HG03025 (cell line): ENCODE results near the gene SF3B2.
"Not testable (repeated sequence)": the region's sequence is repeated elsewhere in the genome, so short reads cannot be mapped to it uniquely, and the experiment has no call there.

Experiments used
- ATAC-seq: cut with Tn5 transposase; IDR thresholded peaks from one replicate; pipeline ENCODE4 v1.9.1; 2021; ENCODE audit warnings: mild to moderate bottlenecking, moderate library complexity; ENCODE audit not compliant: unreplicated experiment, low FRiP score

SF3B2 gene

DNA sequence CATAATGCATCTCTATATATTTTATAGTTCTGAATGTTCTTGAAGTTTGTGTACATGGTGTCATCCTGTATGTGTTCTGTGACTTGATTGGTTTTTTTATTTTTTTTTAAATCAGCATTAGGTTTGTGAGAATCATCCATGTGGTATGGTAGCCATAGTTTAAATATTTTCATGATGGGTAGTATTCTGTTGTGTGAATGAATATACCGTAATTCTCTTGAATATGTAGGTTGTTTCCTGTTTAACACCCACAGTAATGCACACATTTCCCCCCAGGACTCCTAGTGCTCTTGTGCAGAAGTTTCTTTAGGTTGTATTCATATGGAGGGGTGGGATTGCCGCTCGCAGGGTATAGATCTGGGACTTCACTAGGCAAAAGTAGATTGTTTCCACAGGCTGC lies 19.9 kb downstream of the SF3B2 start:
- ATAC-seq: no peak

DNA sequence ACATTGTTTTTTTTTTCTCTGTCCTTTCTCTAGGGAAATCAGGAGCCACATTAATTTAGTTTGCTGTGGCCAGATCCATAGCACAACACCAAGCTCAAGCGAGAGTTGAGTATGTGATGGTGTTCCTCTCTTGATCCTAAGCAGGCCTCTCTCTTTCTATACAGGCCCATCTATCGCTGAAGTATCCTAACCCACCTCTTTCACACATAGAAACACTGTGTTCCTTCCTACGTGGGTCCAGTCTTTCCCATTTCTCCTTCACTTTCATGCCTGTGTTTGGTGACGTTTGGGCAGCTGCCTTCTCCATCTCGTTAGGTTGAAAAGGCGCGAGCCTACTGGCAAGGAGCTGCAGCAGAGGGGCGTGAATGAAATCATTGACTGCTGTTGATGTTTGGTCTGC lies 20.4 kb downstream of the SF3B2 start:
- no peak for ATAC-seq

DNA sequence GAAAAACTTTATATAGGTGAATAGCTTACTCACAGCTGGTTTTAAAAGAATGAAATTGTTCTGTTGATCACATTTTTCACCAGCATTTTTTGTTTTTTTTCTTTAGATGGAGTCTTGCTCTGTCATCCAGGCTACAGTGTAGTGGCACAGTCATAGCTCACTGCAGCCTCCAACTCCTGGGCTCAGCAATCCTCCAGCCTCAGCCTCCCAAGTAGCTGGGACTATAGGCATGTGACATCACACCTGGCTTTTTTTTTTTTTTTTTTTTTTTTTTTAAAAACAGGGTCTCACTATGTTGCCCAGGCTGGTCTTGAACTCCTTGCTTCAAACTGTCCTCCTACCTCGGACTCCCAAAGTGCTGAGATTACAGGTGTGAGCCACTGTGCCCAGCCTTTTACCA lies 21.5 kb downstream of the SF3B2 start:
- no peak for ATAC-seq

DNA sequence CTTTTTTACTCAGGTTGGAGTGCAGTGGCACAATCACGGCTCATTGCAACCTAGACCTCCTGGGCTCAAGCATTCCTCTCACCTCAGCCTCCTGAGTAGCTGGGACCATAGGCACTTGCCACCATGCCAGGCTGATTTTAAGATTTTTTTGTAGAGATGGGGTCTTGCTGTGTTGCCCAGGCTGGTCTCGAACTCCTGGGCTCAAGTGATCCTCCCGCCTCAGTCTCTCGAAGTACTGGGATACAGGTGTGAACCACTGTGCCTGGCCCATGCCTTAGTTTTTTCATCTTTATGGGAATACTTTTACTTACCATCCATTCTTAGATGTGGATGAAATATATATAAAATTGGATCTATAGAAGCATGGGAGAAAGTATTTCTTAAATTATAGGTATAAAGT lies 23.1 kb downstream of the SF3B2 start:
- ATAC-seq: no peak

DNA sequence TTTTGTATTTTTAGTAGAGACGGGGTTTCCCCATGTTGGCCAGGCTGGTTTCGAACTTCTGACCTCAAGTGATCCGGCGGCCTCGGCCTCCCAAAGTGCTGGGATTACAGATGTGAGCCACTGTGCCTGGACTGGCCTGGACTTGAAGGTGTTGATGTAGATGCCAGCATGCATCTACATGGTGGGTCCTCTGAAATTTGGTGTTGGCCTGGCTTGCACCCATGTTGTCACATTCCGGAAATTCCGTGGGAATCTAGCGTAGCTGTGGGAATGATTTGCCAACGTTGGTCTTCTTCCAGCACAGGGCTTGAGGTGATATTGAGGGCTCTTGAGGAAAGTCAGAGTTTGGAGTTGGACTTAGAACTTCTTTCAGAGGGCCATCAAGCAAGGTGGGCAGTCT lies 24.4 kb downstream of the SF3B2 start:
- no peak for ATAC-seq

DNA sequence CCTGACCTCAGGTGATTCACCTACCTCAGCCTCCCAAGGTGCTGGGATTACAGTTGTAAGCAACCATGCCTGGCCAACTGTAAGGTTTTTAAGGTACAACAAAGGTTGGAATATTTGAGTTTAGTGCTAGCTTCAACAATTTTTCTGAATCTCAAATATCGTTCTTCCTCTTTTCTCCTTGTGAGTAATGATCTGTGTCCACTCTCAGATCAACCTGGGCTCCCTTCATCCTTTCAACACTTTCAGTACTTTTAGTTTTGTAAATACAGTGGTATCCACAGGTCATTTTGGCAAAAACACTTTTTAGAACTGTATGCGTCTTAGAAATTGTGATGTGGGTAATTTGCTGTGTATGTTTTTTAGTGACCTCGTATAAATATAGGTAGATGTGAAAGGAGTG lies 25.8 kb downstream of the SF3B2 start:
- no peak for ATAC-seq

DNA sequence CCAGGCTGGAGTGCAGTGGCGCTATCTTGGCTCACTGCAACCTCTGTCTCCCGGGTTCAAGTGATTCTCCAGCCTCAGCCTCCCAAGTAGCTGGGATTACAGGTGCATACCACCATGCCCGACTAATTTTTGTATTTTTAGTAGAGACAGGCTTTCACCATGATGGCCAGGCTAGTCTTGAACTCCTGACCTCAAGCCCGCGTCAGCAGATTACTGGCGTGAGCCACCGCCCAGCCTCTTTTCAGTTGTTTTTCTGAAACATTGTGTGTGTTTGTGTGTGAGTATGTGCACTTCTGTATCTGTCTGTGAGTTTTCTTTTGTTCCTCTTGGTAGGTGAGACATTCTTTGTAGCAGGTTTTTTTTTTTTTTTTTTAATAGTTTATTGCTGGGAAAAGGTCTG lies 26.8 kb downstream of the SF3B2 start:
- ATAC-seq: not testable (repeated sequence)

DNA sequence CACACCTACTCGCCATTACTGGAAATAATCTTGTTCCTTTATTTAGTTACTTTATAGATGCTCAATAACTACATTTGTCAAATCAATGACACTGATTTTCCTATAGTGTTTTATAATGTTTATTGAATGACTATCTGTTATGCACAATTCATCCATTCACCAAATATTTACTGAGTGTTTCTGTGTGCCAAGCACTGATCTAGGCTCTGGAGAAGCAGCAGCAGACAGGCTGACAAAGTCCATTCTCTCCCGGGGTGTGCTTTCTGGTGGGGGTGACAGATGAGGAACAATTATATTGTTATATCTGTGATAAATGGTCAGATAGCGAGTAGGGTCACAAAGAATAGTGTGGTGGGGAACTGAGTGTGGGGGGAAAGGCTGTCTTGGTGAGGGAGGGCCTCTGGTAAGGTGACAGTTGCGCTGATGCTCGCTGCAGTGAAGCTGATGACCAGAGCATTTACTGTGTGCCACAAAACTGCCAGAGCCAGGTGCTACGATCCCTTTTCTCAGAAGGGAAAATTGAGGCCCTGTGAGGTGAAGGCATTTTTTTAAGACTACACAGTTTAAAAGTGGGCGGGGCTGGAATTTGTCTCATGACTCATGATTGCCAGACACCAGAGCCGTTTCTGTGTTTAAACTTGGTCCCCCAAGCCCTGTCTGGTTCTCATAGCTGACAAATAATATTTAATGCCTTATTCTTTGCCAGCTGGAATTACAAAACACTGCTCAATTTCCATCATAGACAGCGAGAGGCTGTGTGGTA lies 28.1 kb downstream of the SF3B2 start:
- no peak for ATAC-seq

DNA sequence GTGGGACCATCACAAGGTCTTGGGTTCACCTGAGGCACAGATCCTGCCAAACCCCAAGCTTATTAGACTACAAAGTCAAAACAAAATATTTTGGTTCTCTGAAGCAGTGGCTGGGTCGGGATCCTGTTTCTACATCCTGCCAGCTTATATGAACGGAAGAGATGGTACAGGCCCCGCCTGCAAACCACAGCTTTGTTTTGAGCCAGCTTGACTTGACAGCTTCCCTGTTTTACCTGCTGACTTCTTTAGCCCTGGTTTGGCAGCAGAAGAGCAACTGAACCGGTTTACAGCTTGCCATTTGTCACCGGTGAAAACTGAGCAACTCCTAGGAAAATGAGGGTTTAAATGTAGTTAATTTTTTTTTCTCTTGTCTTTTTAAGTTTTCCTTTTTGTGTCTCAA lies 29.3 kb downstream of the SF3B2 start:
- ATAC-seq: no peak

DNA sequence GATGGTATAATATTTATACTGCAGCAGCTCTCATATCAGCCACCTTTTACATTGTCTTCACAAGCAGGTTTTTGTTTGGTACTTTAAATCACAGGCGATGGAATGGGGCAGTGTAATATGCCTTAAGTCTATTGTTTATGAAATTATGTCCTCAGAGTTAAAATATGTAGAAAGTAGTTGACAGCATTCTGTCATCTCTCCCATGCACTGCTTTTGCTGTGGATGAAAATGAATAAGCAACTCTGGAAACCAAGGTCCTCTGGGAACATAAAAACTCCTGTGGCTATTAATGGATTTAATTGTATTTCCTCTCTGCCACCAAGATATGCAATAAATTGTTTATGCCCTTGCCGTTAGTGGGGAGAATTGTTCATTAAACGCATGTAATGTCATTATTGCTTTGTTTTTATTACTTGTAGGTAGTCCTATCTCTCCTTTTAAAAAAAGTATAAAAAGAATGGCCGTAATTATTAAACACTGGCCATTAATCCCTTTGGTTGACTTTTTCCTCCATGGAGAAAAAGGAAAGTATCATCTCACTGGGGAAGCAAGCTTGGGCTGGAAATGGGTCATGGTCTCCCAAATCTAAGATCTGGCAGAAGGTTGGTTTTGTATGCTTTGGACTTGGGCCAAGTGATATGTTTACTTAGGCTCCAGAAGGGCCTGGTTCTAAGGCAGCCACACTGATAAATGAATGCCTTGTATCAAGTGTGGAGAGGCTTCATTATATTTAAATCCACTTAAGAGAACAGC lies 31.0 kb downstream of the SF3B2 start:
- ATAC-seq: no peak

DNA sequence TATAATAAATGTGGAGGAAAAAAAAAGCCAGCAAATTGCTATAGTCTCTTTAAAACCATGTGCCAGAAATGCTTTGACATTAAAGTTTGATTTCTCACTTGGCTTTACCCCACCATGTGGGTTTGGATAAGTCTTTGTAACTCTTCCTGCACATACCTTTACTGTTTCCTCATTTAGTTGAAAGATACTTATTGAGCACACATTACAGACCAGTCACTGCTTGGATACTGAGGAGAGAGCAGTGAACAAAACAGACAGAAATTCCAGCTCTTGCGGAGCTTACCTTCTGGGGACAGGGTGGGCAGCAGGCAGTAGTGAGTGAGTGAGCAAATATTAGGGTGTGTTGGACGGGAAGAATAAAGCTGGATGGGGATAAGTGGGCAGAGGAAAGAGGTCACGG lies 31.6 kb downstream of the SF3B2 start:
- no peak for ATAC-seq

DNA sequence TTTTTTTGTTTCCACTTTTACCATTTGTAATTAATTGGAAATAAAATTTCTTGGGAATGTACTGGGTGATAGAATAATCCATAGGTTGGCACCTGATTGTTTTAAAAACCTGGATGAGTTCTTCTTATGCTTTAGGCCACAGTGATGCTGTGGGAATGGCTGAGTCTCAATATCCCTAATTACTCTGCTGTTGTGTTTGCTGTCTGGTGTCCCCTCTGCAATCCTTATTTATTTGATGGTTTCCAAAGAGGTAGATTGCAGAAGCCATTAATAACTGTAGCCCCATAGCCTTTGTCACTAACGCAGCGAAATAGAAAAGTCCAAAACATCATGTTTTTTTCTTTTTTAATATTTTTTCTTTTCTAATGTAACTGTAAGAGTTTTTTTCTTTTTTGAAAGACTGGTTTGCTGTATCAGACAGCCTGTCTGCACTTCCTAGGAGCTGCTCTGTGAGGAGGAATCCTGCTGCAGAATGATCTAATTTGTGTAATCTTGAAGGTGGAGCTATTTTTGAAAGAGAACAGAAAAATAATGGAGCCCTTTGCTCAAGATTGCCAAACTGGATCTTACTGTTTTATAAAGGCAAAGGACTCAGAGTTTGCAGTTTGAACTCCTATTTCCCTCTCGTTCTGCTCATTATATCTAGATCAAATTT lies 32.8 kb downstream of the SF3B2 start:
- no peak for ATAC-seq

DNA sequence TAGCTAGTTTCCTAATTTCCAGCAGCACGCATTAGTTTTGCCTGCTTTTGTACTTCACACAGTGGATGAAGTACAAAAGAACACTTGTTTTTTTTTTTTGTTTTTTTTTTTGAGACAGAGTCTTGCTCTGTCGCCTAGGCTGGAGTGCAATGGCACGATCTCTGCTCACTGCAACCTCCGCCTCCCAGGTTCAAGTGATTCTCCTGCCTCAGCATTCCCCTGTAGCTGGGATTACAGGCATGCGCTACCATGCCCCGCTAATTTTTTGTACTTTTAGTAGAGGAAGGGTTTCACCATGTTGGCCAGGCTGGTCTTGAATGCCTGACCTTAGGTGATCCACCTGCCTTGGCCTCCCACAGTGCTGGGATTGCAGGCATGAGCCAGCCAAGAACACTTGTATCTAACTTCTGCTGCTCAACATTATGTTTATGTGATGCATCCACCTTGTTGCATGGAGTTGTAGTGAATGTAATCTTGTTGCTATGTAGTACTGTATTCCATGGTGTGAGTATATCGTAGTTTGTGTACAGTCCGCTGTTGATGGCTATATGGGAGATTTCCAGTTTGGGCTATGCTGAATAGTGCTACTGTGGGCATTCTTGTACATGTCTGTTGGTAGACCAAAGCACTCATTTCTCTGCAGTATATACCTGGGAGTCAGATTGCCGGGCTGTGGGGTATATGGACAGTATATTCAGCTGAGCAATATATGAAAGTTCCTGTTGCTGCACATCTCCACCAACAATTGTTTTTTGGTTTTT lies 35.2 kb downstream of the SF3B2 start:
- ATAC-seq: no peak

DNA sequence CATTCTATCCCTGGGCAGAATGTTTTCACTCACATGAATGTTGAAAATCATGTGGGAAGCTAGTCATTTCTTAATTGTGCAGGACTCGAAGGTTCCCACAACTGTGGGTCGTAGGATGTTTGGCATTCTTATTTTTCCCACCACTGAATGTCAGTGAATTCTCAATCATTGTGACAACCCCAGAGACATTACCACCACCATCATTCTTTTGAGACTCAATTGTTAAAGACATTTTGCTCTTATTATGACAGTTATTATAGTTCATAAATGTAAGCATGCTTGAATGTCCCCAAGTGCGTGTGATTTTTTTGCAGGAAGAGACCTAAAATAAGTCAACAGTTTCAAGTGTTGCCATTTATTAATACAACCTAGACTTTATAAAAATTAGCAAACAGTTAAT lies 36.9 kb downstream of the SF3B2 start:
- ATAC-seq: no peak

DNA sequence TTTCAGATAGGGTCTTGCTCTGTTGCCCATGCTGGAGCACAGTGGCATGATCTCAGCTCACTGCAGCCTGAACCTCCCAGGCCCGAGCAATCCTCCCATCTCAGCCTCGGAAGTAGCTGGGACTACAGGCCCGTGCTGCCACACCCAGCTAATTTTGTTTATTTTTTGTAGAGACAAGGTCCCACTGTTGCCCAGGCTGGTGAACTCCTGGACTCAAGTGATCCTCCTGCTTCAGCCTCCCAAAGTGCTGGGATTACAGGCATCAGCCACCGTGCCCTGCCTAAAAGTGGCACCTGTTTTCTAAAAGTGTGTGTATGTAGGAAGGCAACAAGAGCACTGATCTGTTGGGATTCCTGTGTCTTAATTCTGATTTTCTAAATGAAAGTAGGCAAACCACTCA lies 38.1 kb downstream of the SF3B2 start:
- ATAC-seq: no peak

DNA sequence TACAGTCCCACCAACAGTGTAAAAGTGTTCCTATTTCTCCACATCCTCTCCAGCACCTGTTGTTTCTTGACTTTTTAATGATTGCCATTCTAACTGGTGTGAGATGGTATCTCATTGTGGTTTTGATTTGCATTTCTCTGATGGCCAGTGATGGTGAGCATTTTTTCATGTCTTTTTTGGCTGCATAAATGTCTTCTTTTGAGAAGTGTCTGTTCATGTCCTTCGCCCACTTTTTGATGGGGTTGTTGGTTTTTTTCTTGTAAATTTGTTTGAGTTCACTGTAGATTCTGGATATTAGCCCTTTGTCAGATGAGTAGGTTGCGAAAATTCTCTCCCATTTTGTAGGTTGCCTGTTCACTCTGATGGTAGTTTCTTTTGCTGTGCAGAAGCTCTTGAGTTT lies 40.0 kb downstream of the SF3B2 start:
- ATAC-seq: not testable (repeated sequence)

DNA sequence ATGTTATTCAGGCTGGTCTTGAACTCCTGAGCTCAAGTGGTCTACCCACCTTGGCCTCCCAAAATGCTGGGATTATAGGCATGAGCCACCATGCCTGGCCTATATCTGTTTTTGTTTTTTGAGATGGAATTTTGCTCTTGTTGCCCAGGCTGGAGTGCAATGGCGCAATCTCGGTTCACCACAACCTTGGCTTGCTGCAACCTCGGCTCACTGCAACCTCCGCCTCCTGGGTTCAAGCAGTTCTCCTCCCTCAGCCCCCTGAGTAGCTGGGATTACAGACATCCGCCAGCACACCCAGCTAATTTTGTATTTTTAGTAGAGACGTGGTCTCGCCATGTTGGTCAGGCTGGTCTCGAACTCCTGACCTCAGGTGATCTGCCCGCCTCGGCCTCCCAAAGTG lies 47.6 kb downstream of the SF3B2 start:
- not testable (repeated sequence) for ATAC-seq

DNA sequence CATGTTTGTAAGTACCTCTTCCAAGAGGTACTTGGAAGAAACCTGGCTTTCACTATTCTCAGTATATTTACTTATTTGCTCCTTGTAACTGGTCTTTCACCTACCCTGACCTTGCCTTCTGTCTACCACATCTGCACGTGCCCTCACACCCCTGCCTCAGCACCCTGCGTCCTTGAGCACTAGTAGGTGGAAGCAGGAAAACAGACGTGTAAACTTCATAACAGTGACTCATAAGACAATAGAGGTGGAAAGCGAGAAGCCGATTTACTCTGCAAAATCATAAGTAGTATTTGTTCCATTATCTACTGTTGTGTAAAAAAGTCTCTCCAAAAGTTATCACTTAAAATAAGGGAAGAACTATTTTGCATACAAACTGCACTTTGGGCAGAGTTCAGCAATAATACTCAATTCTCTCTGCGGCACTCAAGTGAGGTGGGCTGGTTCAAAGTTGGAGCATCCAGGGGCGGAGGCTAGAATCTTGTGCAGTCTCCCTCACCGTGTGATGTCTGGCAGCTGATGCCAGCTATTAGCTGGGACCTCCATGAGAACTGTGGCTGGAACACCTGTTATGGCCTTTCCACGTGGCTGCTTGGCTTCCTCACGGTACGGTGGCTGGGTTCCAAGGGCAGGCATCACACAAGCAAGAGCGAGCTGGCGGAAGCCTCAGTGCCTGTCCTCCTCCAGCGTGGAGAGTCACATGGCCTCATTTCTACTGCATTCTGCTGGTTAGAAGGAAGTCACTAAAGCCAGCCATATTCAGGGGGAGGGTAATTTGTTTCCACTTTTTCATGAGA lies 48.3 kb downstream of the SF3B2 start:
- no peak for ATAC-seq

DNA sequence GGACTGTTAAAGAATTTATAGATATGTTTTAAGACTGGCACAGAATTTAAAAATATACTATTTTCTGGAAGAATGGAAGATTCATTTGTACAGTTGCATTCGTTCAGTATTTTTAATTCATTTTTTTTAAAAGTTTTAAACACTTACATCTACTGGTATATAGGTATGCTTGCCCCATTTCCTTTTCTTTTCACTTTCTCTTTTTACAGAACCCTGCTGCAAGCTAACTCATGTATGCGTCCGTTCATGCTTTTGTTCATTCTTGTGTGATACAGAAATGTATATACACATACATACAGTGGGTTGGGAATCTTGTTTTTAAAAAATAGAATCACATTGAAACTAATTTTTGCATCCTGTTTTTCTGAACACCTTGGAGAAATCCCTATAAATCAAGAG lies 48.9 kb downstream of the SF3B2 start:
- ATAC-seq: no peak

DNA sequence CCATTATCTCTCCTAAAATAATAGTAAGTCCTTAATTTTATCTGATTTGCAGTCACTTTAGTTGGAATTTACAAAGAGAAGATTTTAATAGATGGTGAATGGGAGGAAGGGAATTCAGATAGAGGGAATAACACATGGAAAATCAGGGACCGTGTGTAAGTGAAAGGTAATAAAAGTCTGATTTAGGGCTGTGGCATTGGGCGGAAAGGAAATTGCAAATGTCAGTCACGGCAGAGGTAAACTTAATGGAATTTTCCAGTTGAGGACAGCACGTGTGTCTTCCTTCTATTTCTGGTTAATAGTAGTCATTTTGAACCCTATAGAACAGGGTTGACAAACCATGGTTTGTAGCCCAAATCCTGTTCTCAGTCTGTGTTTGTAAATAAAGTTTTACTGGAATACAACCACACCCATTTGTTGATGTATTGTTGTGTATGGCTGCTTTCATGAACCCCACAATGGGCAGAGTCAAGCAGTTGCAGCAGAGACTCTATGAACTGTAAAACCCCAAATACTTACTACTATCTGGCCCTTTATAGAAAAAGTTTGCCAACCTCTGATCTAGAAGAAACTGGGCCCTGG lies 52.0 kb downstream of the SF3B2 start:
- no peak for ATAC-seq
